MM.1S (cell line): ENCODE data around the gene SYTL4.

Source experiments
- CTCF ChIP-seq: fragments of 300-600 bp; sonication (generic); IDR thresholded peaks from 2 replicates; pipeline ENCODE4 v1.5.1; 2016; ENCODE audit warnings: antibody characterized with exemption, low read length, mixed read lengths
- EZH2 ChIP-seq: fragments of 300-600 bp; sonication (generic); optimal IDR thresholded peaks from 2 replicates; pipeline ENCODE3; 2017; ENCODE audit warnings: low read depth, mild to moderate bottlenecking, antibody characterized with exemption, low read length, mixed read lengths
- EZH2phosphoT487 ChIP-seq: fragments of 300-600 bp; sonication (generic); IDR thresholded peaks from 2 replicates; pipeline ENCODE4 v1.6.1; 2018; ENCODE audit warnings: antibody characterized with exemption, low read length

GRCh38 chrX:100680756-100681155 is 51.2 kb downstream of the SYTL4 start:
- TF ChIP-seq CTCF, result no peak
- no peak for TF ChIP-seq EZH2
- no peak for TF ChIP-seq EZH2phosphoT487
